Lung (tissue), 12 donors: ENCODE data around the gene UBA1. TPM values are rescaled to one million over a fixed set of nuclear protein-coding genes. Genes with fewer than 3 reads are reported as not detected.

Experiments used
- ATAC-seq: fragments of 200-7000 bp; cut with Tn5 transposase; one replicate; pipeline ENCODE4 v1.9.1; 2020; ENCODE audit warnings: moderate number of reproducible peaks; ENCODE audit not compliant: insufficient read depth, low FRiP score
- DNase-seq, 3 donors: peaks; one replicate each; pipeline ENCODE4 v3.0.0-alpha.2; 2013 to 2017
- H3K27ac ChIP-seq, 2 donors: one replicate each; pipeline ENCODE4 v1.5.1; 2013; ENCODE audit warnings: mild to moderate bottlenecking in 2 of 2, moderate library complexity in 2 of 2, control low read depth in 1 of 2, inconsistent platforms in 1 of 2, low read depth in 1 of 2, low read length in 1 of 2
- H3K27me3 ChIP-seq, 3 donors: one replicate each; pipeline ENCODE4 v1.5.1; 2013; ENCODE audit warnings: low read length in 2 of 3; ENCODE audit not compliant: control insufficient read depth in 3 of 3, insufficient read depth in 3 of 3
- H3K36me3 ChIP-seq, 4 donors: one replicate each; pipeline ENCODE4 v1.5.1; 2013; ENCODE audit warnings: low read length in 4 of 4, mild to moderate bottlenecking in 1 of 4, moderate library complexity in 1 of 4; ENCODE audit not compliant: control insufficient read depth in 4 of 4, insufficient read depth in 4 of 4
- H3K4me1 ChIP-seq, 5 donors: one replicate each; pipeline ENCODE4 v1.5.1; 2013; ENCODE audit warnings: low read length in 5 of 5, mild to moderate bottlenecking in 2 of 5, moderate library complexity in 1 of 5; ENCODE audit not compliant: control insufficient read depth in 5 of 5, insufficient read depth in 5 of 5
- H3K4me3 ChIP-seq: one replicate; pipeline ENCODE4 v1.5.1; 2013; ENCODE audit warnings: mild to moderate bottlenecking, control low read depth, moderate library complexity
- H3K9ac ChIP-seq, 2 donors: one replicate each; pipeline ENCODE4 v1.5.1; 2013; ENCODE audit warnings: low read length in 2 of 2, control low read depth in 1 of 2; ENCODE audit not compliant: insufficient read depth in 1 of 2
- H3K9me3 ChIP-seq, 4 donors: one replicate each; pipeline ENCODE4 v1.5.1; 2013; ENCODE audit warnings: low read length in 3 of 4, mild to moderate bottlenecking in 1 of 4, moderate library complexity in 1 of 4; ENCODE audit not compliant: control insufficient read depth in 4 of 4, insufficient read depth in 3 of 4
- CTCF ChIP-seq: IDR thresholded peaks from 2 replicates; pipeline ENCODE4 v1.5.1; 2012; ENCODE audit warnings: mild to moderate bottlenecking; ENCODE audit errors: control extremely low read depth, extremely low read depth
- WGBS, 2 donors: extraction: QIAGEN DNeasy Blood & Tissue Kit; methylation state at CpG; one replicate each; pipeline ENCODE4 v1.1.7; 2013; 5-methylcytosine and 5-hydroxymethylcytosine counted together
- polyA plus RNA-seq, 2 donors: library from polyadenylated mRNA; stranded (reverse); fragments of 200-250 nt; gene quantifications; one replicate each; pipeline ENCODE4 v1.2.1, GENCODE V29; 2013
- total RNA-seq, 2 donors: library from RNA; depleted of rRNA in 1 of 2; stranded (reverse); fragments of >200 nt in 1 of 2; gene quantifications; one replicate each; pipeline ENCODE4 v1.2.1, GENCODE V29; 2014 to 2021
- donor health status: control.
- donor health status: control.
- donor health status: Bipolar disorder and iron deficiency.
- donor health status: healthy.
- donor health status: DM: yes; HTN: yes; CAD: no.

The UBA1 gene
- total and polyA plus RNA-seq, 4 donors = 92.5 to 221 (median 131) TPM

DNA sequence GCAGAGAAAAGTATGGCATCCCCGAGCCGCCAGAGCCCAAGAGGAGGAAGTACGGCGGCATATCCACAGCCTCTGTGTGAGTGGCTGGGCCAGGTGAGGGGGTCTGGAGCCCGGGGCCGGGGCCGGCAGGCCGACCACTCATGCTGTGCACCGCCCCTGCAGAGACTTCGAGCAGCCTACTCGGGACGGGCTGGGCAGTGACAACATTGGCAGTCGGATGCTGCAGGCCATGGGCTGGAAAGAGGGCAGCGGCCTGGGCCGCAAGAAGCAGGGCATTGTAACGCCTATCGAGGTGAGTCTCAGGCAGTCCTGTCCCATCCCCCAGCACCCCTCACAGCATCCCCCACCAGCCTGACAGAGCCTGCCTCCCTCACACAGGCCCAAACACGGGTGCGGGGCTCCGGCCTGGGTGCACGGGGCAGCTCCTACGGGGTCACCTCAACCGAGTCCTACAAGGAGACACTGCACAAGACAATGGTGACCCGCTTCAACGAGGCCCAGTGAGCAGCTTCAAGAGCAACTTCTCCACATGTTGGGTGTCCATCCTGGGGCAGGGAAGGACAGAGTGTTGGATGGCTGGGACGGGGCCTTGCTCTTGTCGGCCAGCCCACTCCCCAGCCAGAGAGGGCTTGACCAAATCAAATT lies 7.4 kb upstream of the UBA1 start:
- DNase-seq = no peak
- peaks cover 0 to 24% (median 3%) of the 10 kb centered on the region in 4 donors for H3K36me3 ChIP-seq
- no peak for ATAC-seq
- no peaks in the 10 kb centered on the region for H3K9me3 ChIP-seq
- H3K9ac ChIP-seq = no peak overlapping the region
- H3K27me3 ChIP-seq = peaks cover 0 to 30% (median 19%) of the 10 kb centered on the region in 3 donors
- TF ChIP-seq CTCF = no peak
- H3K4me1 ChIP-seq = peaks cover 0 to 2% (median 0%) of the 10 kb centered on the region in 5 donors
- 85 to 96% methylated on average over 16 to 27 of the region's 27 CpGs for WGBS, 2 donors
- H3K4me3 ChIP-seq = no peak overlapping the region
- no peak overlapping the region for H3K27ac ChIP-seq

- H3K36me3 ChIP-seq = peaks cover 0 to 18% (median 2%) of the 10 kb centered on the region in 4 donors
- DNase-seq = no peak
- no peak overlapping the region for H3K9ac ChIP-seq
- no peak overlapping the region for H3K27ac ChIP-seq
- no peak for TF ChIP-seq CTCF
- H3K27me3 ChIP-seq = peaks cover 0 to 35% (median 23%) of the 10 kb centered on the region in 3 donors
- H3K9me3 ChIP-seq = no peaks in the 10 kb centered on the region
- no peak for ATAC-seq
- no peak overlapping the region for H3K4me3 ChIP-seq
- peaks cover 0 to 2% (median 0%) of the 10 kb centered on the region in 5 donors for H3K4me1 ChIP-seq
- 81 to 89% methylated on average over 4 of the region's 4 CpGs for WGBS, 2 donors
Measured at GRCh38 chrX:47187106-47187677, 6.4 kb upstream of the UBA1 start.

DNA sequence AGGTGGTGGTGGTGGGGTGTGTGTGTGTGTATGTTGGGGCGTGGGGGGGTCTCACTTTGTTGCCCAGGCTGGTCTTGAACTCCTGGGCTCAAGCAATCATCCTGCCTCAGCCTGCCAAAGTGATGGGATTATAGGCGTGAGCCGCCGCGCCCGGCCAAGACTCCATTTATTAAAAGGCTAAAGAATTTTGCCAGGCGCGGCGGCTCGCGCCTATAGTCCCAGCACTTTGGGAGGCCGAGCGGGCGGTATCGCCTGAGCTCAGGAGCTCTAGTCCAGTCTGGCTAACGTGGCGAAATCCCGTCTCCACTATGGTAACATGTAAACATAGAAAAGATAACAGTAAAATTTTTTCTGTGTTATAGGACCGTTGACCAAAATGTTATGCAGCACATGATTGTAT lies 3.7 kb upstream of the UBA1 start:
- TF ChIP-seq CTCF = no peak
- ATAC-seq (no peak), DNase-seq (no peak)
- WGBS, 2 donors = 67 to 86% methylated on average over 19 of the region's 19 CpGs
- Histone ChIP-seq H3K4me1 (peaks cover 0 to 11% (median 6%) of the 10 kb centered on the region in 5 donors), H3K27ac (no peak overlapping the region), H3K9ac (no peak overlapping the region), H3K4me3 (no peak overlapping the region), H3K9me3 (no peaks in the 10 kb centered on the region), H3K27me3 (peaks cover 0 to 30% (median 19%) of the 10 kb centered on the region in 3 donors), H3K36me3 (peaks cover 0 to 10% (median 0%) of the 10 kb centered on the region in 4 donors)
